Motor neuron (in vitro differentiated cells): Measurements from ENCODE around the gene ABCF2. TPM values are rescaled to one million over a fixed set of nuclear protein-coding genes. Genes with fewer than 3 reads are reported as not detected.

ENCODE experiments used
- ATAC-seq, 8 experiments: fragments of 200-7000 bp; cut with Tn5 transposase; replicated peaks in 6 of 8; 2 replicates each; pipeline ENCODE4 v1.8.0; 2021; ENCODE audit warnings: mild to moderate bottlenecking in 8 of 8, moderate library complexity in 8 of 8
- H3K27ac ChIP-seq, 2 donors: fragments of 250-450 bp; sonication (Bioruptor Pico); 2 replicates each; pipeline ENCODE4 v1.9.0; 2021; ENCODE audit warnings: antibody characterized with exemption in 2 of 2, mild to moderate bottlenecking in 2 of 2, moderate library complexity in 1 of 2
- H3K4me1 ChIP-seq, 2 donors: fragments of 250-450 bp; sonication (Bioruptor Pico); replicated peaks in 1 of 2; 2 replicates each; pipeline ENCODE4 v1.6.1; 2021; ENCODE audit warnings: antibody characterized with exemption in 2 of 2, mild to moderate bottlenecking in 2 of 2, moderate library complexity in 1 of 2
- H3K4me3 ChIP-seq, 5 donors: fragments of 250-450 bp; sonication (Bioruptor Pico); 2 replicates each; pipeline ENCODE4 v1.9.0; 2021; ENCODE audit warnings: antibody characterized with exemption in 5 of 5, mild to moderate bottlenecking in 5 of 5, moderate library complexity in 4 of 5
- WGBS, 10 experiments: fragments of 450-650 bp; shearing (Covaris generic); methylation state at CpG; one replicate each; pipeline ENCODE4 v1.0.0; 2022; 5-methylcytosine and 5-hydroxymethylcytosine counted together
- in situ Hi-C, 9 experiments: fragments of 400-800 bp; cut with MboI; loops; one replicate each; pipeline ENCODE4 v1.15.0; 2021; ENCODE audit warnings: low sequenced_read_pairs in 9 of 9, low pct_unique_long_range_greater_than_20kb in 2 of 9; ENCODE audit not compliant: unreplicated experiment in 9 of 9
- total RNA-seq, 8 experiments: library from RNA; unstranded; fragments of 300-600 nt; gene quantifications; 2 replicates each; pipeline versions ENCODE4 v1.2.3 to v1.2.4, GENCODE V29; 2022

ABCF2 gene
- total RNA-seq, 8 experiments from 2014 or later, result 22.1 to 77.3 (median 43.9) TPM

DNA sequence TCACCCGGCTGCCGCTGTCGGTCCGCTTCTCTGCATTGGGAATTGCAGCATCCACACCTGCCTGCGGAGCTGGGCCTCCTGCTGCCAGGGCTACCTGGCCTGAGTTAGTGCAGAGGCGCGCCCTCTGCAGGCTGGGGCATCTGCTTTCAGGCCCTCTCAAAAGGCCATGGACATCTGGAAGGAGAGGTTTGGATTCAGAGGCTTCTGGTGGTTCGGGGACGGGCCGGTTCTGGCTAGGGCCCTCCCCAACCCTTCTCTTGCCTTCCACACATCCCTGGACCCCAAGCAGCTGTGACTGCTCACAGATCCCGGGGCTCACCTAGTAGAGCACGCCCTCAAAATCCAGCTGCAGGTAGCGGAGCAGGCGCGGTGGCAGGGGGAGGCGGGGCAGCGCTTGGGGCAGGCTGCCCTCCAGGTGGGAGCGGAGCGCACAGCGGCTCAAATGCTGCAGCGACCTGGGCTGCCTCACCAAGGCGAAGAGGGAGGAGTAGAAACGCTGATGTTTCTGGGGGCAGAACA is 51.2 kb downstream of the ABCF2 start:
- ATAC-seq, result no peak

GRCh38 chr7:151175047-151175792 is 51.8 kb downstream of the ABCF2 start:
- in situ Hi-C loops, result loop anchor here in 1 of 9 experiments (10.0 kb wide), 1 partner anchor 50 kb away; no protein-coding TSS in a partner anchor
- H3K27ac ChIP-seq, result no peak overlapping the region
- 50 to 100% (median 91%) methylated on average over 1 to 15 of the region's 16 CpGs; no CpG with 5 or more reads in 3 of the 10 experiments for WGBS, 10 experiments
- no peak overlapping the region for H3K4me3 ChIP-seq
- no peaks in the 10 kb centered on the region for H3K4me1 ChIP-seq
- no peak for ATAC-seq

More for the DNA sequence above, 51.2 kb downstream of the ABCF2 start:
- 40 to 68% methylated on average over 1 to 9 of the region's 23 CpGs; no CpG with 5 or more reads in 8 of the 10 experiments for WGBS, 10 experiments
- Histone ChIP-seq H3K4me1 (no peaks in the 10 kb centered on the region), H3K4me3 (no peak overlapping the region), H3K27ac (no peak overlapping the region)
- in situ Hi-C loops, result loop anchor here in 1 of 9 experiments (10.0 kb wide), 1 partner anchor 51 kb away; no protein-coding TSS in a partner anchor

- Histone ChIP-seq H3K4me3 (no peak overlapping the region), H3K27ac (no peak overlapping the region), H3K4me1 (no peaks in the 10 kb centered on the region)
- in situ Hi-C loops, result loop anchor here in 1 of 9 experiments (10.0 kb wide), 1 partner anchor 50 kb away; no protein-coding TSS in a partner anchor
- WGBS, 10 experiments, result 0 to 93% (median 53%) methylated on average over 1 to 15 of the region's 77 CpGs; no CpG with 5 or more reads in 7 of the 10 experiments
- ATAC-seq, result peak in 2 of 8 experiments; percentile 33 to 54
Measured at GRCh38 chr7:151174246-151175046, 52.6 kb downstream of the ABCF2 start.

- in situ Hi-C loops, result loop anchor here in 1 of 9 experiments (10.0 kb wide), 1 partner anchor 49 kb away; no protein-coding TSS in a partner anchor
- no peak overlapping the region for H3K4me3 ChIP-seq
- ATAC-seq, result no peak
- no peaks in the 10 kb centered on the region for H3K4me1 ChIP-seq
- 0 to 100% (median 83%) methylated on average over 1 to 8 of the region's 43 CpGs; no CpG with 5 or more reads in 4 of the 10 experiments for WGBS, 10 experiments
- no peak overlapping the region for H3K27ac ChIP-seq
Measured at GRCh38 chr7:151173386-151174245, 53.4 kb downstream of the ABCF2 start.

- H3K4me3 ChIP-seq, result no peak overlapping the region
- WGBS, 10 experiments, result 0 to 100% (median 31%) methylated on average over 1 to 20 of the region's 42 CpGs; no CpG with 5 or more reads in 2 of the 10 experiments
- no peak overlapping the region for H3K27ac ChIP-seq
- no peaks in the 10 kb centered on the region for H3K4me1 ChIP-seq
- peak; percentile 11 to 81 (median 48) for ATAC-seq
- in situ Hi-C loops, result loop anchor here in 1 of 9 experiments (10.0 kb wide), 1 partner anchor 48 kb away; no protein-coding TSS in a partner anchor
Measured at GRCh38 chr7:151172273-151173141, 54.5 kb downstream of the ABCF2 start.

- peaks cover 4 to 5% of the 10 kb centered on the region in 2 donors for H3K4me1 ChIP-seq
- no peak for ATAC-seq
- in situ Hi-C loops, result no loop called here
- 7 to 35% (median 26%) methylated on average over 1 to 9 of the region's 10 CpGs; no CpG with 5 or more reads in 2 of the 10 experiments for WGBS, 10 experiments
- no peak overlapping the region for H3K27ac ChIP-seq
- no peak overlapping the region for H3K4me3 ChIP-seq
Measured at GRCh38 chr7:151168787-151169162, 58.2 kb downstream of the ABCF2 start.

GRCh38 chr7:151168003-151168786 is 58.8 kb downstream of the ABCF2 start:
- Histone ChIP-seq H3K27ac (no peak overlapping the region), H3K4me1 (peaks cover 4 to 5% of the 10 kb centered on the region in 2 donors), H3K4me3 (peak overlapping the region; percentile 36 to 50 (median 49))
- WGBS, 10 experiments, result 1 to 25% (median 8%) methylated on average over 2 to 13 of the region's 52 CpGs; no CpG with 5 or more reads in 1 of the 10 experiments
- in situ Hi-C loops, result no loop called here
- ATAC-seq, result peak; percentile 42 to 72 (median 66)

DNA sequence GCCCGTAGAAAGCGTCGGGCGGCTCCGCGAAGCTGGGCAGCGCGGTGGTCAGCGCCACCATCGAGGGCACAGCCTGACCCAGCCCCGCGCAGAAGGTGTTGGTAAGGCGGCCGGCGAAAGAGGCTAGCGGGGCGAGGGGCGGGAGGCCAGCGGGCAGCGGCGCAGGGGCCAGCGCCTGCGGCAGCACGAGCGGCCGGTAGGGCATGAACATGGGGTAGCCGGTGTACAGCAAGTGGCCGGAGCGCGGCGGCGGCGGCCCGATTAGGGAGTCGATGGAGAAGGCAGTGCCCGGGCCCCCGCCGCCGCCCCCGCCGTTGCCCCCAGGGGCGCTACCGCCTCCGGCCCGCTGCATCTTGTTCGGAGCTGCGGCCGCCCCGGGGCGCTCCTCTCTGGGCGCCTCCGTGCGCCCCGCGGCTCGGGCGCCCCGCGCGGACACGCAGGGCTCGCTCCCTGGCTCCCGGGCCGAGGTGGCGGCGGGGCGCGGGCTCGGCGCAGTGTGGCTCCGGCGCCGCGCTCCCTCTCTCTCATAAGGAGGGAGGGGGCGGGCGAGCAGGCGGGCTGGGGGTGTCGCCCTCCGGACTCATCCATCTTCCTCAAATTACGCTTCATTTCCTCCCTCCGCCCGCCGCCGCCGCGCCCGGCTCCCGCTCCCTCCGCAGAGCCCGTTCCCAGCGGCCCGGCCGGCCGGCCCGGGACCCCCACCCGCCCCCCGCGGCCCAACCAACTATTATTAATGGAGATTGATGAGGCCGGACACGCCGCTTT is 59.6 kb downstream of the ABCF2 start, which contains the start of gene GBX1:
GBX1 (minus strand) TSS at position 498 of the 765 bp plus-strand sequence; CDS start at position 352, 146 bp downstream.
- H3K27ac ChIP-seq, result no peak within 1 kb of the TSS
- peak within 1 kb of the TSS; percentile 36 to 50 (median 49) for H3K4me3 ChIP-seq
- in situ Hi-C loops, result no loop called here
- peaks cover 4 to 5% of the 10 kb centered on the region in 2 donors for H3K4me1 ChIP-seq
- ATAC-seq, result peak; percentile 53 to 94 (median 90)
- WGBS, 10 experiments, result no CpG with 5 or more reads among the region's 101 CpGs

- 0 to 100% (median 29%) methylated on average over 1 to 7 of the region's 31 CpGs; no CpG with 5 or more reads in 4 of the 10 experiments for WGBS, 10 experiments
- ATAC-seq, result no peak
- Histone ChIP-seq H3K27ac (no peak overlapping the region), H3K4me1 (peaks cover 4 to 5% of the 10 kb centered on the region in 2 donors), H3K4me3 (peak overlapping the region; percentile 36 to 50 (median 49))
- in situ Hi-C loops, result no loop called here
Measured at GRCh38 chr7:151166629-151167196, 60.3 kb downstream of the ABCF2 start.
